Measurements from ENCODE around the gene SMCP. TPM values are rescaled to one million over a fixed set of nuclear protein-coding genes. Genes with fewer than 3 reads are reported as not detected.

Gene SMCP
- total RNA-seq, 8 experiments from 2014 or later, result not detected

- in situ Hi-C loops (cut with MboI; ENCODE audit: low pct_unique_long_range_greater_than_20kb in 2 of 9, low sequenced_read_pairs in 9 of 9, unreplicated experiment in 9 of 9), result loop anchor here in 2 of 9 experiments (10.0 to 25.0 kb wide), 3 partner anchors 49 to 288 kb away; partner anchors contain the start of genes LELP1 (in 1 of the 2), PRR9 (in 1 of the 2) and SMCP (in 1 of the 2)
- no peak for ATAC-seq (replicated peaks in 6 of 8)
- 0 to 80% (median 18%) methylated on average over 1 to 2 of the region's 2 CpGs; no CpG with 5 or more reads in 4 of the 10 experiments for WGBS, 10 experiments
- Histone ChIP-seq H3K27ac (no peak overlapping the region), H3K4me1 (replicated peaks in 1 of 2) (no peaks in the 10 kb centered on the region), H3K4me3 (no peak overlapping the region)
These were observed 46.1 kb downstream of the SMCP start for GRCh38 chr1:152924191-152924590.

- Histone ChIP-seq H3K4me1 (replicated peaks in 1 of 2) (no peaks in the 10 kb centered on the region), H3K27ac (no peak overlapping the region), H3K4me3 (no peak overlapping the region)
- in situ Hi-C loops (cut with MboI; ENCODE audit: low pct_unique_long_range_greater_than_20kb in 2 of 9, low sequenced_read_pairs in 9 of 9, unreplicated experiment in 9 of 9), result loop anchor here in 1 of 9 experiments (10.0 kb wide), 1 partner anchor 51 kb away; the partner anchor contains the start of gene SMCP
- ATAC-seq (replicated peaks in 6 of 8), result peak in 3 of 8 experiments; percentile 66 to 85 (median 74)
- WGBS, 10 experiments, result 17 to 73% (median 38%) methylated on average over 1 to 3 of the region's 3 CpGs; no CpG with 5 or more reads in 2 of the 10 experiments
These were observed 48.0 kb downstream of the SMCP start for GRCh38 chr1:152926091-152926490.

- in situ Hi-C loops (cut with MboI; ENCODE audit: low pct_unique_long_range_greater_than_20kb in 2 of 9, low sequenced_read_pairs in 9 of 9, unreplicated experiment in 9 of 9), result loop anchor here in 1 of 9 experiments (10.0 kb wide), 1 partner anchor 54 kb away; the partner anchor contains the start of gene SMCP
- Histone ChIP-seq H3K4me3 (no peak overlapping the region), H3K27ac (no peak overlapping the region), H3K4me1 (replicated peaks in 1 of 2) (no peaks in the 10 kb centered on the region)
- ATAC-seq (replicated peaks in 6 of 8), result no peak
- WGBS, 10 experiments, result 20 to 100% (median 64%) methylated on average over 1 to 3 of the region's 3 CpGs; no CpG with 5 or more reads in 1 of the 10 experiments
These were observed 50.5 kb downstream of the SMCP start for GRCh38 chr1:152928671-152929070.

GRCh38 chr1:152932170-152932811 lies 54.2 kb downstream of the SMCP start:
- no peak overlapping the region for H3K4me3 ChIP-seq
- in situ Hi-C loops (cut with MboI; ENCODE audit: low pct_unique_long_range_greater_than_20kb in 2 of 9, low sequenced_read_pairs in 9 of 9, unreplicated experiment in 9 of 9), result no loop called here
- 0 to 82% (median 32%) methylated on average over 1 to 4 of the region's 4 CpGs for WGBS, 10 experiments
- ATAC-seq (replicated peaks in 6 of 8), result no peak
- no peak overlapping the region for H3K27ac ChIP-seq
- no peaks in the 10 kb centered on the region for H3K4me1 ChIP-seq (replicated peaks in 1 of 2)

GRCh38 chr1:152933196-152933595 lies 55.1 kb downstream of the SMCP start:
- peak in 2 of 8 experiments; percentile 87 to 93 for ATAC-seq (replicated peaks in 6 of 8)
- Histone ChIP-seq H3K4me3 (no peak overlapping the region), H3K4me1 (replicated peaks in 1 of 2) (no peaks in the 10 kb centered on the region), H3K27ac (no peak overlapping the region)
- 0 to 58% (median 35%) methylated on average over 1 to 2 of the region's 2 CpGs; no CpG with 5 or more reads in 2 of the 10 experiments for WGBS, 10 experiments
- in situ Hi-C loops (cut with MboI; ENCODE audit: low pct_unique_long_range_greater_than_20kb in 2 of 9, low sequenced_read_pairs in 9 of 9, unreplicated experiment in 9 of 9), result no loop called here

Other genes with a start within 250 kb of the SMCP start
- gene LCE2D, start 214.9 kb upstream of the SMCP start, total RNA-seq, result not detected
- 1 to 10 TPM in 1 of 8 experiments, not detected in 7; 1.4 TPM for gene LCE2C, start 203.0 kb upstream of the SMCP start, total RNA-seq
- not detected for gene LCE2B, start 192.2 kb upstream of the SMCP start, total RNA-seq
- under 1 TPM in 1 of 8 experiments, not detected in 7; 0.62 TPM for gene LCE2A, start 180.0 kb upstream of the SMCP start, total RNA-seq
- not detected for gene LCE4A, start 170.2 kb upstream of the SMCP start, total RNA-seq
- 1 to 10 TPM in 1 of 8 experiments, under 1 TPM in 5, not detected in 2; 0.20 to 1.8 (median 0.37) TPM for gene KPRP, start 120.3 kb upstream of the SMCP start, total RNA-seq
- not detected for gene LCE1F, start 103.2 kb upstream of the SMCP start, total RNA-seq
- gene LCE1E, start 92.1 kb upstream of the SMCP start, total RNA-seq, result under 1 TPM in 3 of 8 experiments, not detected in 5; 0.23 to 0.95 (median 0.51) TPM
- gene LCE1D, start 81.6 kb upstream of the SMCP start, total RNA-seq, result not detected
- 1 to 10 TPM in 1 of 8 experiments, under 1 TPM in 1, not detected in 6; 0.76 to 1.0 TPM for gene LCE1C, start 71.7 kb upstream of the SMCP start, total RNA-seq
- under 1 TPM in 3 of 8 experiments, not detected in 5; 0.24 to 0.66 (median 0.25) TPM for gene LCE1B, start 66.4 kb upstream of the SMCP start, total RNA-seq
- gene LCE1A, start 50.8 kb upstream of the SMCP start, total RNA-seq, result not detected
- 1 to 10 TPM in 1 of 8 experiments, under 1 TPM in 1, not detected in 6; 0.87 to 1.7 TPM for gene LCE6A, start 35.5 kb upstream of the SMCP start, total RNA-seq
- 1 to 10 TPM in 1 of 8 experiments, not detected in 7; 2.4 TPM for gene LCE7A, start 18.3 kb upstream of the SMCP start, total RNA-seq
- under 1 TPM in 5 of 8 experiments, not detected in 3; 0.13 to 0.90 (median 0.17) TPM for gene IVL, start 30.2 kb downstream of the SMCP start, total RNA-seq
- not detected for gene SPRR5, start 68.9 kb downstream of the SMCP start, total RNA-seq
- 1 to 10 TPM in 1 of 8 experiments, under 1 TPM in 1, not detected in 6; 0.29 to 1.7 TPM for gene SPRR4, start 92.3 kb downstream of the SMCP start, total RNA-seq
- gene SPRR1A, start 105.8 kb downstream of the SMCP start, total RNA-seq, result not detected
- gene SPRR3, start 123.4 kb downstream of the SMCP start, total RNA-seq, result under 1 TPM in 2 of 8 experiments, not detected in 6; 0.50 to 0.85 TPM
- gene SPRR1B, start 152.9 kb downstream of the SMCP start, total RNA-seq, result not detected
- under 1 TPM in 1 of 8 experiments, not detected in 7; 0.52 TPM for gene SPRR2D, start 162.8 kb downstream of the SMCP start, total RNA-seq
- gene SPRR2A, start 179.2 kb downstream of the SMCP start, total RNA-seq, result under 1 TPM in 2 of 8 experiments, not detected in 6; 0.29 to 0.67 TPM
- gene SPRR2B, start 193.3 kb downstream of the SMCP start, total RNA-seq, result not detected
- gene SPRR2E, start 216.2 kb downstream of the SMCP start, total RNA-seq, result under 1 TPM in 1 of 8 experiments, not detected in 7; 0.54 TPM
- not detected for gene SPRR2F, start 235.2 kb downstream of the SMCP start, total RNA-seq